Prostate gland (tissue), 2 donors: ENCODE measurements around the gene ZCCHC14. TPM values are rescaled to one million over a fixed set of nuclear protein-coding genes. Genes with fewer than 3 reads are reported as not detected.

Source experiments
- DNase-seq: peaks from one replicate; pipeline ENCODE4 v3.0.0-alpha.2; 2019; ENCODE audit warnings: low spot score
- H3K27ac ChIP-seq, 2 donors: fragments of 200-600 bp; sonication (generic); 2 replicates each; pipeline ENCODE4 v1.5.1; 2017 to 2019
- H3K27me3 ChIP-seq: fragments of 200-600 bp; sonication (generic); replicated peaks from 2 replicates; pipeline ENCODE4 v1.5.1; 2019; ENCODE audit not compliant: insufficient read depth
- H3K36me3 ChIP-seq, 2 donors: fragments of 200-600 bp; sonication (generic); 1 replicate in 1 of 2; 2 replicates in 1 of 2; pipeline versions ENCODE4 v1.5.1 to v1.8.1; 2017 to 2019
- H3K4me1 ChIP-seq: fragments of 200-600 bp; sonication (generic); replicated peaks from 2 replicates; pipeline ENCODE4 v1.5.1; 2019
- H3K4me3 ChIP-seq, 2 donors: fragments of 200-600 bp; sonication (generic); 2 replicates each; pipeline ENCODE4 v1.5.1; 2017 to 2019
- H3K9me3 ChIP-seq: fragments of 200-600 bp; sonication (generic); 2 replicates; pipeline ENCODE4 v1.5.1; 2017
- POLR2A ChIP-seq: fragments of 450-650 bp; IDR thresholded peaks from one replicate; pipeline ENCODE4 v1.6.1; 2016; ENCODE audit warnings: antibody characterized with exemption, mild to moderate bottlenecking
- POLR2AphosphoS5 ChIP-seq: sonication (generic); formaldehyde crosslinking; IDR thresholded peaks from one replicate; pipeline ENCODE4 v1.6.1; 2017; ENCODE audit warnings: antibody characterized with exemption
- WGBS: methylation state at CpG from one replicate; pipeline ENCODE4 v1.1.5; 2018; 5-methylcytosine and 5-hydroxymethylcytosine counted together
- intact Hi-C: fragments of 100-400 bp; cut with DNase I; formaldehyde crosslinking; loops from one replicate; pipeline ENCODE4 v1.14.2; 2022
- total RNA-seq, 2 donors: library from RNA; depleted of rRNA; stranded (reverse); fragments of >200 nt; gene quantifications; one replicate each; pipeline ENCODE4 v1.1.0, GENCODE V29; 2016
- TF ChIP-seq, protein P1 (sequence below), 4 experiments: fragments of 200-600 bp in 2 of 4; fragments of 450-650 bp in 2 of 4; sonication (generic) in 2 of 4; IDR thresholded peaks; 1 replicate in 3 of 4; 2 replicates in 1 of 4; pipeline ENCODE4 v1.5.1; 2016 to 2019; ENCODE audit warnings: antibody characterized with exemption in 4 of 4, mild to moderate bottlenecking in 2 of 4, moderate library complexity in 2 of 4

Gene ZCCHC14
- total RNA-seq, 2 donors from 2014 or later, result 14.9 to 55.7 TPM

DNA sequence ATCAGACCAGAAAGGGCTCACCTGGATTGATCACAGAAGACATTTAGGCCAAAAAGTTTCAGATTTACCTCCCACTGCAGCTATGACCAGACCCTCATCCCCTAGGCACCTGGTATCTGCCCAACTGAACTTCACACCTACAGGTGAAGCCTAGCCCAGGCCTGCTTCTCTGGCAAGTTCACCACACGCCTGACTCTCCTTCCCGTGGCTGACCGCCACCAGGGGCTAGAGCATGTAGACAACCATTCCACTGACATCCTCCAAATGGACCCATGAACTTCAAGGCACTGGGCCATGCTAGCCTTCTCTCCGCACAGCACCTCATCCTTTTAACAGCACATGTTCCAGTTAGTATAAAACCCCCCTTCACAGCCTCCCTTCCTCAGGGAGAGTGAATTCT, 18.8 kb downstream of the ZCCHC14 start:
- no peak overlapping the region for H3K4me3 ChIP-seq
- no peaks in the 10 kb centered on the region for H3K4me1 ChIP-seq
- no peak for TF ChIP-seq POLR2AphosphoS5
- TF ChIP-seq, protein P1, sequence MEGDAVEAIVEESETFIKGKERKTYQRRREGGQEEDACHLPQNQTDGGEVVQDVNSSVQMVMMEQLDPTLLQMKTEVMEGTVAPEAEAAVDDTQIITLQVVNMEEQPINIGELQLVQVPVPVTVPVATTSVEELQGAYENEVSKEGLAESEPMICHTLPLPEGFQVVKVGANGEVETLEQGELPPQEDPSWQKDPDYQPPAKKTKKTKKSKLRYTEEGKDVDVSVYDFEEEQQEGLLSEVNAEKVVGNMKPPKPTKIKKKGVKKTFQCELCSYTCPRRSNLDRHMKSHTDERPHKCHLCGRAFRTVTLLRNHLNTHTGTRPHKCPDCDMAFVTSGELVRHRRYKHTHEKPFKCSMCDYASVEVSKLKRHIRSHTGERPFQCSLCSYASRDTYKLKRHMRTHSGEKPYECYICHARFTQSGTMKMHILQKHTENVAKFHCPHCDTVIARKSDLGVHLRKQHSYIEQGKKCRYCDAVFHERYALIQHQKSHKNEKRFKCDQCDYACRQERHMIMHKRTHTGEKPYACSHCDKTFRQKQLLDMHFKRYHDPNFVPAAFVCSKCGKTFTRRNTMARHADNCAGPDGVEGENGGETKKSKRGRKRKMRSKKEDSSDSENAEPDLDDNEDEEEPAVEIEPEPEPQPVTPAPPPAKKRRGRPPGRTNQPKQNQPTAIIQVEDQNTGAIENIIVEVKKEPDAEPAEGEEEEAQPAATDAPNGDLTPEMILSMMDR (IDR thresholded peaks at IDR 0.05), result no peak
- no peak for TF ChIP-seq POLR2A
- no peaks in the 10 kb centered on the region for H3K9me3 ChIP-seq
- H3K36me3 ChIP-seq, result no peaks in the 10 kb centered on the region
- 87% methylated on average over 4 of the region's 4 CpGs for WGBS
- H3K27ac ChIP-seq, result no peak overlapping the region
- intact Hi-C loops, result no loop called here
- H3K27me3 ChIP-seq, result no peaks in the 10 kb centered on the region
- no peak for DNase-seq

- Histone ChIP-seq H3K4me3 (no peak overlapping the region), H3K27ac (no peak overlapping the region), H3K9me3 (no peaks in the 10 kb centered on the region), H3K4me1 (no peaks in the 10 kb centered on the region), H3K36me3 (no peaks in the 10 kb centered on the region), H3K27me3 (no peaks in the 10 kb centered on the region)
- WGBS, result 95% methylated on average over 6 of the region's 6 CpGs
- DNase-seq, result no peak
- no peak for TF ChIP-seq POLR2AphosphoS5
- no peak for TF ChIP-seq POLR2A
- TF ChIP-seq, protein P1 (IDR thresholded peaks at IDR 0.05), result no peak
- intact Hi-C loops, result no loop called here
These were observed 19.9 kb downstream of the ZCCHC14 start for GRCh38 chr16:87472935-87473334.

- H3K4me1 ChIP-seq, result no peaks in the 10 kb centered on the region
These were observed 20.6 kb downstream of the ZCCHC14 start for GRCh38 chr16:87472142-87472778.

DNA sequence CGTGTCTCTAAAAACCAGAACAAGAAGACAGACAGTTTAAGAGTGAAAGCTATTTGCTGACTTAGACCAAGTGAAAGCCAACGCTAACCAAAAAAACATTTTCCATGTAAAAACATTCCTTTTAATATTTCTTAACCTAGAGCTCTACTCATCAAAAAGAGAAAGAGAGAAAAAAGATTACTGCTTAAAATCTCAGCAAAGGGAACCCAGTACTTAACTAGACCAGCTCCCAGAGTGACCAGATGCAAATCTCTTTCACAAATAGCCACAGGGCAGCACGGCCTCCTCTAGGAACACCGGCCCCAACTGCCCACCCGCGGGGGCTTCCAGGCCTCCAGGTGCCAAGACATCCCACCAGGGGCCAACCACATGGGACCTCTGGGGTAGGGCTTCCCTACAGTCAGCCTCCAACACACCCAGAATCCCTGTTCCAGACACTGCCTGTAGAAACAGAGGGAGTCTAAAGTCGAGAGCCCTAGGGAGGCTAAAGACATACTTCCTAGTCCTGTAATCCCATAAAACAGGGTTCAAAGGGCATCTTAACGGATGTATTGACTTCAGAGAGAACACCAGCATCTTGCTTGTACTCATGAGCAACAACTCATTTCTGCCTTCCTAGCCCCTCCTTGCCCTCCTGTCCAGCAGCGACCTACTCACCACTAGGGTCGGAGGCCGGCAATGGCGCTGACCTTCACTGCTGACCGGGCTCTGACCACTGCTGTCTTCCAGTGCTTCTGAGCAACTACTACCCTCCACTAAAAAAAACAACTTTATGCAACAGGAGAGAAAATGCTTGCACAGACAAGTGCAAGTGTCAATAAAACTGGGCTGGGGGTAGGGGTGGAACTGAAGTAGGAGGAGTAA, 21.3 kb downstream of the ZCCHC14 start:
- no peak overlapping the region for H3K4me3 ChIP-seq
- H3K9me3 ChIP-seq, result no peaks in the 10 kb centered on the region
- no peak for TF ChIP-seq POLR2A
- TF ChIP-seq, protein P1 (IDR thresholded peaks at IDR 0.05), result no peak
- intact Hi-C loops, result no loop called here
- no peaks in the 10 kb centered on the region for H3K36me3 ChIP-seq
- H3K27me3 ChIP-seq, result no peaks in the 10 kb centered on the region
- no peak overlapping the region for H3K27ac ChIP-seq
- no peaks in the 10 kb centered on the region for H3K4me1 ChIP-seq
- 62% methylated on average over 13 of the region's 13 CpGs for WGBS
- no peak for DNase-seq

More at GRCh38 chr16:87472142-87472778, 20.6 kb downstream of the ZCCHC14 start:
- TF ChIP-seq POLR2AphosphoS5 (no peak), POLR2A (no peak)
- TF ChIP-seq, protein P1 (IDR thresholded peaks at IDR 0.05), result no peak
- Histone ChIP-seq H3K4me3 (no peak overlapping the region), H3K36me3 (no peaks in the 10 kb centered on the region), H3K27ac (no peak overlapping the region), H3K9me3 (no peaks in the 10 kb centered on the region), H3K27me3 (no peaks in the 10 kb centered on the region)
- 75% methylated on average over 19 of the region's 22 CpGs for WGBS
- DNase-seq, result no peak
- intact Hi-C loops, result no loop called here
